HepG2 (cell line): ENCODE data around the gene AGRP. TPM values are rescaled to one million over a fixed set of nuclear protein-coding genes. Genes with fewer than 3 reads are reported as not detected.

Experiments used
- BRCA1 ChIP-seq: sonication (generic); formaldehyde crosslinking; IDR thresholded peaks from 2 replicates; pipeline ENCODE4 v1.4.0; 2020; ENCODE audit warnings: missing genetic modification reagents
- CENPT ChIP-seq: sonication (generic); formaldehyde crosslinking; IDR thresholded peaks from 2 replicates; pipeline ENCODE4 v1.8.0; 2022; ENCODE audit warnings: low read depth, mild to moderate bottlenecking, moderate library complexity, missing genetic modification reagents
- DMTF1 ChIP-seq: sonication (generic); formaldehyde crosslinking; IDR thresholded peaks from 2 replicates; pipeline ENCODE4 v1.4.0; 2020; ENCODE audit warnings: mild to moderate bottlenecking, missing genetic modification reagents
- GATAD2A ChIP-seq: IDR thresholded peaks from 2 replicates; pipeline ENCODE4 v1.6.1; 2016
- IKZF5 ChIP-seq: IDR thresholded peaks from 2 replicates; pipeline ENCODE4 v1.6.1; 2018; ENCODE audit warnings: missing genetic modification reagents, mild to moderate bottlenecking, missing compliant biosample characterization
- NAIF1 ChIP-seq: sonication (generic); formaldehyde crosslinking; IDR thresholded peaks from 2 replicates; pipeline ENCODE4 v1.5.0; 2020; ENCODE audit warnings: mild to moderate bottlenecking, missing genetic modification reagents, borderline replicate concordance
- PCBP1 ChIP-seq: fragments of 200-400 bp; formaldehyde crosslinking; IDR thresholded peaks from 2 replicates; pipeline ENCODE4 v1.6.1; 2017; ENCODE audit warnings: mild to moderate bottlenecking, low read depth, low read length, borderline replicate concordance
- SNAI1 ChIP-seq: sonication (generic); formaldehyde crosslinking; IDR thresholded peaks from 2 replicates; pipeline ENCODE4 v1.5.0; 2020; ENCODE audit warnings: mild to moderate bottlenecking, missing genetic modification reagents, borderline replicate concordance
- SSRP1 ChIP-seq: IDR thresholded peaks from 2 replicates; pipeline ENCODE4 v1.6.1; 2016; ENCODE audit warnings: control low read depth
- ZFP36 ChIP-seq: fragments of 150-350 bp; IDR thresholded peaks from 2 replicates; pipeline ENCODE4 v1.6.1; 2018; ENCODE audit warnings: borderline replicate concordance, low read length, low read depth; ENCODE audit not compliant: partially characterized antibody
- ZNF207 ChIP-seq: fragments of 450-650 bp; IDR thresholded peaks from 2 replicates; pipeline ENCODE4 v1.6.1; 2016; ENCODE audit warnings: antibody characterized with exemption, borderline replicate concordance
- ZNF3 ChIP-seq: IDR thresholded peaks from 2 replicates; pipeline ENCODE4 v1.7.0; 2017; ENCODE audit warnings: inconsistent platforms
- ZNF761 ChIP-seq: sonication (generic); formaldehyde crosslinking; conservative IDR thresholded peaks from 2 replicates; pipeline ENCODE4 v1.4.0; 2020; ENCODE audit warnings: mild to moderate bottlenecking, missing genetic modification reagents
- ZNF766 ChIP-seq: sonication (generic); formaldehyde crosslinking; IDR thresholded peaks from 2 replicates; pipeline ENCODE4 v1.5.0; 2020; ENCODE audit warnings: missing genetic modification reagents, borderline replicate concordance
- polyA plus RNA-seq, 8 experiments: library from polyadenylated mRNA; depleted of rRNA in 3 of 8; stranded (reverse) in 7 of 8; unstranded in 1 of 8; fragments of >200 nt; fragmentation: Illumina TruSeq in 4 of 8; extraction: Trizol in 4 of 8; gene quantifications; 2 replicates each; pipeline versions ENCODE4 v1.2.1 to v1.2.3, GENCODE V29; 2011 to 2016; ENCODE audit warnings: low read depth in 4 of 8, missing spikeins in 1 of 8, mixed read lengths in 1 of 8; ENCODE audit not compliant: insufficient read depth in 1 of 8
- total RNA-seq, 5 experiments: library from RNA; depleted of rRNA; stranded (reverse); fragments of >200 nt; fragmentation: Illumina TruSeq; extraction: Trizol; gene quantifications; 2 replicates each; pipeline ENCODE4 v1.2.3, GENCODE V29; 2016; ENCODE audit warnings: low read depth in 1 of 5
- TF ChIP-seq, protein P1 (sequence below): sonication (generic); formaldehyde crosslinking; IDR thresholded peaks from 2 replicates; pipeline ENCODE4 v1.8.0; 2022; ENCODE audit warnings: mild to moderate bottlenecking, missing genetic modification reagents, moderate library complexity
- TF ChIP-seq, protein P2 (sequence below): sonication (generic); formaldehyde crosslinking; IDR thresholded peaks from 2 replicates; pipeline ENCODE4 v1.8.1; 2023; ENCODE audit warnings: mild to moderate bottlenecking, missing genetic modification reagents
- TF ChIP-seq, protein P3 (sequence below): sonication (generic); formaldehyde crosslinking; IDR thresholded peaks from 2 replicates; pipeline ENCODE4 v1.5.0; 2020; ENCODE audit warnings: mild to moderate bottlenecking, missing genetic modification reagents, moderate library complexity
- TF ChIP-seq, protein P4 (sequence below): sonication (generic); formaldehyde crosslinking; IDR thresholded peaks from 2 replicates; pipeline ENCODE4 v1.4.0; 2020; ENCODE audit warnings: mild to moderate bottlenecking, missing genetic modification reagents
- TF ChIP-seq, protein P5 (sequence below): sonication (generic); formaldehyde crosslinking; conservative IDR thresholded peaks from 2 replicates; pipeline ENCODE4 v1.8.0; 2022; ENCODE audit warnings: low read depth, missing genetic modification reagents

The AGRP gene
- total and polyA plus RNA-seq, 2 of the 13 experiments (the other 11 are each of a cell fraction or from before 2014, with no cell fraction given) = not detected

DNA sequence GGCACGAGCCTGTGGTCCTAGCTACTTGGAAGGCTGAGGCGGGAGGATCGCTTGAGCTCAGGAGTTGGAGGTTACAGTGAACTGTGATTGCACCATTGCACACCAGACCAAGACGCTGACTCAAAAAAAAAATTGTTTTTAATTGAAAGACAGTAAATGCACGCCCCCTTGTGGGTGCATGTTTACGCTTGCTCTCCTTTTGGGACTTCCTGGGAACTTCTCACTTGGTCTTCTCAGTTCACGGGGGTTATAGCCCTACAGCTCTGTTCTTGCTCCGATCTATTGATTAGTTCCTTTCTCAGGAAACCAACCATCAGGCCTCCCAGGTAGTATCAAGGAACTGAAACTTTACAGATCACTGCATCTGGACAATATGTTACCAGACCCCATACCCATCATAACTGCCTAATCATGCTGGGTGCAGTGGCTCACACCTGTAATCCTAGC lies 31.1 kb upstream of the AGRP start (continued):
- TF ChIP-seq, protein P1, sequence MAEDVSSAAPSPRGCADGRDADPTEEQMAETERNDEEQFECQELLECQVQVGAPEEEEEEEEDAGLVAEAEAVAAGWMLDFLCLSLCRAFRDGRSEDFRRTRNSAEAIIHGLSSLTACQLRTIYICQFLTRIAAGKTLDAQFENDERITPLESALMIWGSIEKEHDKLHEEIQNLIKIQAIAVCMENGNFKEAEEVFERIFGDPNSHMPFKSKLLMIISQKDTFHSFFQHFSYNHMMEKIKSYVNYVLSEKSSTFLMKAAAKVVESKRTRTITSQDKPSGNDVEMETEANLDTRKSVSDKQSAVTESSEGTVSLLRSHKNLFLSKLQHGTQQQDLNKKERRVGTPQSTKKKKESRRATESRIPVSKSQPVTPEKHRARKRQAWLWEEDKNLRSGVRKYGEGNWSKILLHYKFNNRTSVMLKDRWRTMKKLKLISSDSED = no peak
- peak; percentile 44; the same call in 1 of the 2 replicates for TF ChIP-seq GATAD2A
- TF ChIP-seq, protein P2, sequence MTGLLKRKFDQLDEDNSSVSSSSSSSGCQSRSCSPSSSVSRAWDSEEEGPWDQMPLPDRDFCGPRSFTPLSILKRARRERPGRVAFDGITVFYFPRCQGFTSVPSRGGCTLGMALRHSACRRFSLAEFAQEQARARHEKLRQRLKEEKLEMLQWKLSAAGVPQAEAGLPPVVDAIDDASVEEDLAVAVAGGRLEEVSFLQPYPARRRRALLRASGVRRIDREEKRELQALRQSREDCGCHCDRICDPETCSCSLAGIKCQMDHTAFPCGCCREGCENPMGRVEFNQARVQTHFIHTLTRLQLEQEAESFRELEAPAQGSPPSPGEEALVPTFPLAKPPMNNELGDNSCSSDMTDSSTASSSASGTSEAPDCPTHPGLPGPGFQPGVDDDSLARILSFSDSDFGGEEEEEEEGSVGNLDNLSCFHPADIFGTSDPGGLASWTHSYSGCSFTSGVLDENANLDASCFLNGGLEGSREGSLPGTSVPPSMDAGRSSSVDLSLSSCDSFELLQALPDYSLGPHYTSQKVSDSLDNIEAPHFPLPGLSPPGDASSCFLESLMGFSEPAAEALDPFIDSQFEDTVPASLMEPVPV (CRISPR knock-in tag) = no peak
- no peak for TF ChIP-seq SSRP1 (CRISPR knock-in tag)
- peak; percentile 85 for TF ChIP-seq ZNF3
- no peak for TF ChIP-seq PCBP1
- TF ChIP-seq ZNF761 = no peak
- TF ChIP-seq IKZF5 = no peak
- no peak for TF ChIP-seq ZNF207
- TF ChIP-seq ZFP36 = no peak
- TF ChIP-seq BRCA1 = no peak
- no peak for TF ChIP-seq NAIF1 (CRISPR knock-in tag)
- TF ChIP-seq SNAI1 (CRISPR knock-in tag) = no peak
- no peak for TF ChIP-seq CENPT
- TF ChIP-seq, protein P3, sequence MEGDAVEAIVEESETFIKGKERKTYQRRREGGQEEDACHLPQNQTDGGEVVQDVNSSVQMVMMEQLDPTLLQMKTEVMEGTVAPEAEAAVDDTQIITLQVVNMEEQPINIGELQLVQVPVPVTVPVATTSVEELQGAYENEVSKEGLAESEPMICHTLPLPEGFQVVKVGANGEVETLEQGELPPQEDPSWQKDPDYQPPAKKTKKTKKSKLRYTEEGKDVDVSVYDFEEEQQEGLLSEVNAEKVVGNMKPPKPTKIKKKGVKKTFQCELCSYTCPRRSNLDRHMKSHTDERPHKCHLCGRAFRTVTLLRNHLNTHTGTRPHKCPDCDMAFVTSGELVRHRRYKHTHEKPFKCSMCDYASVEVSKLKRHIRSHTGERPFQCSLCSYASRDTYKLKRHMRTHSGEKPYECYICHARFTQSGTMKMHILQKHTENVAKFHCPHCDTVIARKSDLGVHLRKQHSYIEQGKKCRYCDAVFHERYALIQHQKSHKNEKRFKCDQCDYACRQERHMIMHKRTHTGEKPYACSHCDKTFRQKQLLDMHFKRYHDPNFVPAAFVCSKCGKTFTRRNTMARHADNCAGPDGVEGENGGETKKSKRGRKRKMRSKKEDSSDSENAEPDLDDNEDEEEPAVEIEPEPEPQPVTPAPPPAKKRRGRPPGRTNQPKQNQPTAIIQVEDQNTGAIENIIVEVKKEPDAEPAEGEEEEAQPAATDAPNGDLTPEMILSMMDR (CRISPR knock-in tag) = peak; percentile 83
- TF ChIP-seq, protein P4, sequence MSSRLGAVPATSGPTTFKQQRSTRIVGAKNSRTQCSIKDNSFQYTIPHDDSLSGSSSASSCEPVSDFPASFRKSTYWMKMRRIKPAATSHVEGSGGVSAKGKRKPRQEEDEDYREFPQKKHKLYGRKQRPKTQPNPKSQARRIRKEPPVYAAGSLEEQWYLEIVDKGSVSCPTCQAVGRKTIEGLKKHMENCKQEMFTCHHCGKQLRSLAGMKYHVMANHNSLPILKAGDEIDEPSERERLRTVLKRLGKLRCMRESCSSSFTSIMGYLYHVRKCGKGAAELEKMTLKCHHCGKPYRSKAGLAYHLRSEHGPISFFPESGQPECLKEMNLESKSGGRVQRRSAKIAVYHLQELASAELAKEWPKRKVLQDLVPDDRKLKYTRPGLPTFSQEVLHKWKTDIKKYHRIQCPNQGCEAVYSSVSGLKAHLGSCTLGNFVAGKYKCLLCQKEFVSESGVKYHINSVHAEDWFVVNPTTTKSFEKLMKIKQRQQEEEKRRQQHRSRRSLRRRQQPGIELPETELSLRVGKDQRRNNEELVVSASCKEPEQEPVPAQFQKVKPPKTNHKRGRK (CRISPR knock-in tag) = no peak
- no peak for TF ChIP-seq DMTF1 (CRISPR knock-in tag)
- TF ChIP-seq, protein P5, sequence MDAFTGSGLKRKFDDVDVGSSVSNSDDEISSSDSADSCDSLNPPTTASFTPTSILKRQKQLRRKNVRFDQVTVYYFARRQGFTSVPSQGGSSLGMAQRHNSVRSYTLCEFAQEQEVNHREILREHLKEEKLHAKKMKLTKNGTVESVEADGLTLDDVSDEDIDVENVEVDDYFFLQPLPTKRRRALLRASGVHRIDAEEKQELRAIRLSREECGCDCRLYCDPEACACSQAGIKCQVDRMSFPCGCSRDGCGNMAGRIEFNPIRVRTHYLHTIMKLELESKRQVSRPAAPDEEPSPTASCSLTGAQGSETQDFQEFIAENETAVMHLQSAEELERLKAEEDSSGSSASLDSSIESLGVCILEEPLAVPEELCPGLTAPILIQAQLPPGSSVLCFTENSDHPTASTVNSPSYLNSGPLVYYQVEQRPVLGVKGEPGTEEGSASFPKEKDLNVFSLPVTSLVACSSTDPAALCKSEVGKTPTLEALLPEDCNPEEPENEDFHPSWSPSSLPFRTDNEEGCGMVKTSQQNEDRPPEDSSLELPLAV = no peak
- no peak for TF ChIP-seq ZNF766 (CRISPR knock-in tag)
